Prostate gland (tissue), 2 donors: ENCODE results near the gene SEMA3E.
A peak's percentile ranks its signal among the peaks of the same experiment; 100 is the strongest.

ENCODE experiments used
- POLR2A ChIP-seq: fragments of 450-650 bp; IDR thresholded peaks from one replicate; pipeline ENCODE4 v1.6.1; 2016; ENCODE audit warnings: antibody characterized with exemption, mild to moderate bottlenecking
- POLR2AphosphoS5 ChIP-seq: sonication (generic); formaldehyde crosslinking; IDR thresholded peaks from one replicate; pipeline ENCODE4 v1.6.1; 2017; ENCODE audit warnings: antibody characterized with exemption
- TF ChIP-seq, protein P1 (sequence below), 4 experiments: fragments of 200-600 bp in 2 of 4; fragments of 450-650 bp in 2 of 4; sonication (generic) in 2 of 4; IDR thresholded peaks; 1 replicate in 3 of 4; 2 replicates in 1 of 4; pipeline ENCODE4 v1.5.1; 2016 to 2019; ENCODE audit warnings: antibody characterized with exemption in 4 of 4, mild to moderate bottlenecking in 2 of 4, moderate library complexity in 2 of 4

DNA sequence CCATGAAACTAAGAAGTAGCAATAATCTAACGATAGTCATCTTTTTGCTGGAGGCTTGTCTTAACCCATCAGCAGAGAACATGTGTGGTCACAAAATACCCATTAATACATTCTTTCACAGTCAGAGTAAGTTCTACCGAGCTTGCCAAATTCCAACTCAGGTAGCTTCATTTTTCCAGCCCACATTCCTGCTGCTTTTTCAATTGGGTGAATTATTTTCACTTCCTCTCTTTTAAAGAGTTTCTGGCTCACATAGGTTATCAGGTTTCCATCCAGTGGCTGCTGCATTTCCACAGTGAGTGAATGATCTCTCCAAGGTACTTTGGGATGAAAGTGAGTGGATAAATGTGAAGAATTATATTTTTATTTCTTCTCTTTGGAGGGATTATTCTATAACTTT, 233.1 kb downstream of the SEMA3E start:
- TF ChIP-seq, protein P1, sequence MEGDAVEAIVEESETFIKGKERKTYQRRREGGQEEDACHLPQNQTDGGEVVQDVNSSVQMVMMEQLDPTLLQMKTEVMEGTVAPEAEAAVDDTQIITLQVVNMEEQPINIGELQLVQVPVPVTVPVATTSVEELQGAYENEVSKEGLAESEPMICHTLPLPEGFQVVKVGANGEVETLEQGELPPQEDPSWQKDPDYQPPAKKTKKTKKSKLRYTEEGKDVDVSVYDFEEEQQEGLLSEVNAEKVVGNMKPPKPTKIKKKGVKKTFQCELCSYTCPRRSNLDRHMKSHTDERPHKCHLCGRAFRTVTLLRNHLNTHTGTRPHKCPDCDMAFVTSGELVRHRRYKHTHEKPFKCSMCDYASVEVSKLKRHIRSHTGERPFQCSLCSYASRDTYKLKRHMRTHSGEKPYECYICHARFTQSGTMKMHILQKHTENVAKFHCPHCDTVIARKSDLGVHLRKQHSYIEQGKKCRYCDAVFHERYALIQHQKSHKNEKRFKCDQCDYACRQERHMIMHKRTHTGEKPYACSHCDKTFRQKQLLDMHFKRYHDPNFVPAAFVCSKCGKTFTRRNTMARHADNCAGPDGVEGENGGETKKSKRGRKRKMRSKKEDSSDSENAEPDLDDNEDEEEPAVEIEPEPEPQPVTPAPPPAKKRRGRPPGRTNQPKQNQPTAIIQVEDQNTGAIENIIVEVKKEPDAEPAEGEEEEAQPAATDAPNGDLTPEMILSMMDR (IDR thresholded peaks at IDR 0.05) = no peak
- TF ChIP-seq POLR2A (no peak), POLR2AphosphoS5 (peak; percentile 32)
